ENCODE data around the gene GALNT10.

The GALNT10 gene

GRCh38 chr5:154268073-154268472, 77.5 kb downstream of the GALNT10 start:
- no peak for DNase-seq

- DNase-seq: no peak
These were observed 78.9 kb downstream of the GALNT10 start for GRCh38 chr5:154269414-154269813.

GRCh38 chr5:154271466-154271865, 80.9 kb downstream of the GALNT10 start:
- no peak for DNase-seq

GRCh38 chr5:154271936-154272514, 81.5 kb downstream of the GALNT10 start:
- DNase-seq: no peak

- DNase-seq: no peak
These were observed 82.6 kb downstream of the GALNT10 start for GRCh38 chr5:154273028-154273617.

- no peak for DNase-seq
These were observed 83.7 kb downstream of the GALNT10 start for GRCh38 chr5:154273963-154274827.

GRCh38 chr5:154274828-154275185, 84.3 kb downstream of the GALNT10 start:
- no peak for DNase-seq

- DNase-seq: no peak
These were observed 85.0 kb downstream of the GALNT10 start for GRCh38 chr5:154275566-154275965.

GRCh38 chr5:154276261-154276972, 85.9 kb downstream of the GALNT10 start:
- DNase-seq: no peak

- DNase-seq: no peak
These were observed 86.4 kb downstream of the GALNT10 start for GRCh38 chr5:154276973-154277331.

- DNase-seq: no peak
These were observed 87.0 kb downstream of the GALNT10 start for GRCh38 chr5:154277499-154277898.

GRCh38 chr5:154278186-154278585, 87.7 kb downstream of the GALNT10 start:
- no peak for DNase-seq

GRCh38 chr5:154278908-154279307, 88.4 kb downstream of the GALNT10 start:
- no peak for DNase-seq

- no peak for DNase-seq
These were observed 93.9 kb downstream of the GALNT10 start for GRCh38 chr5:154284433-154284832.

GRCh38 chr5:154285661-154286408, 95.3 kb downstream of the GALNT10 start:
- no peak for DNase-seq

- DNase-seq: no peak
These were observed 96.0 kb downstream of the GALNT10 start for GRCh38 chr5:154286557-154286956.

- no peak for DNase-seq
These were observed 96.6 kb downstream of the GALNT10 start for GRCh38 chr5:154287136-154287535.

GRCh38 chr5:154288145-154288544, 97.6 kb downstream of the GALNT10 start:
- no peak for DNase-seq

GRCh38 chr5:154291917-154292316, 101.4 kb downstream of the GALNT10 start:
- DNase-seq: no peak

- no peak for DNase-seq
These were observed 102.7 kb downstream of the GALNT10 start for GRCh38 chr5:154293219-154293618.

- DNase-seq: no peak
These were observed 105.0 kb downstream of the GALNT10 start for GRCh38 chr5:154295551-154295950.

- no peak for DNase-seq
These were observed 106.1 kb downstream of the GALNT10 start for GRCh38 chr5:154296525-154297159.

Data from stimulated activated CD4-positive, alpha-beta T cell treated with anti-CD3 and anti-CD28 coated beads, Interleukin-4, amount 100 ng/mL, for 4 hours (primary cell).